NOMO-1 treated with dmso at 0.1 percent for 144 hours (cell line): ENCODE data around the gene ARID1B.

Source experiments
- DNase-seq: peaks from one replicate; lab custom pipeline; 2025; ENCODE audit not compliant: unreplicated experiment; lab: John Stamatoyannopoulos, UW

ARID1B gene

GRCh38 chr6:157230910-157231309 is 453.7 kb downstream of the ARID1B start:
- DNase-seq, result no peak

GRCh38 chr6:157232161-157232895 is 455.1 kb downstream of the ARID1B start:
- DNase-seq, result no peak

GRCh38 chr6:157233156-157233555 is 456.0 kb downstream of the ARID1B start:
- no peak for DNase-seq

GRCh38 chr6:157233686-157234085 is 456.5 kb downstream of the ARID1B start:
- DNase-seq, result no peak

GRCh38 chr6:157235600-157236039 is 458.4 kb downstream of the ARID1B start:
- peak; percentile 48 for DNase-seq

GRCh38 chr6:157236040-157236725 is 459.0 kb downstream of the ARID1B start:
- no peak for DNase-seq

GRCh38 chr6:157238346-157238745 is 461.2 kb downstream of the ARID1B start:
- DNase-seq, result no peak

GRCh38 chr6:157239148-157239547 is 462.0 kb downstream of the ARID1B start:
- DNase-seq, result no peak

GRCh38 chr6:157239671-157240058 is 462.5 kb downstream of the ARID1B start:
- DNase-seq, result no peak

- peak; percentile 16 for DNase-seq
Observed at GRCh38 chr6:157240059-157240959, 463.1 kb downstream of the ARID1B start.

GRCh38 chr6:157240960-157241311 is 463.8 kb downstream of the ARID1B start:
- no peak for DNase-seq

- DNase-seq, result no peak
Observed at GRCh38 chr6:157242791-157243190, 465.6 kb downstream of the ARID1B start.

- DNase-seq, result peak; percentile 39
Observed at GRCh38 chr6:157244175-157244574, 467.0 kb downstream of the ARID1B start.

- DNase-seq, result no peak
Observed at GRCh38 chr6:157244780-157245179, 467.6 kb downstream of the ARID1B start.

- DNase-seq, result no peak
Observed at GRCh38 chr6:157245436-157245835, 468.3 kb downstream of the ARID1B start.

- DNase-seq, result no peak
Observed at GRCh38 chr6:157246048-157246630, 469.0 kb downstream of the ARID1B start.

- no peak for DNase-seq
Observed at GRCh38 chr6:157246771-157247484, 469.8 kb downstream of the ARID1B start.

- DNase-seq, result no peak
Observed at GRCh38 chr6:157248264-157248663, 471.1 kb downstream of the ARID1B start.

GRCh38 chr6:157249826-157250225 is 472.6 kb downstream of the ARID1B start:
- no peak for DNase-seq

GRCh38 chr6:157251586-157252247 is 474.5 kb downstream of the ARID1B start:
- DNase-seq, result no peak
